Mucosa of rectum (tissue), 2 donors: ENCODE measurements around the gene NTRK2.

Source experiments
- H3K27ac ChIP-seq, 2 donors: one replicate each; pipeline ENCODE4 v1.7.0; 2013; ENCODE audit warnings: inconsistent platforms in 2 of 2, low read depth in 2 of 2, low read length in 2 of 2
- H3K27me3 ChIP-seq, 2 donors: one replicate each; pipeline ENCODE4 v1.7.0; 2013; ENCODE audit warnings: low read length in 2 of 2; ENCODE audit not compliant: control insufficient read depth in 2 of 2, insufficient read depth in 2 of 2
- H3K36me3 ChIP-seq, 2 donors: one replicate each; pipeline ENCODE4 v1.7.0; 2013; ENCODE audit warnings: low read length in 2 of 2; ENCODE audit not compliant: control insufficient read depth in 2 of 2, insufficient read depth in 2 of 2
- H3K4me1 ChIP-seq, 2 donors: one replicate each; pipeline ENCODE4 v1.7.0; 2013; ENCODE audit warnings: low read length in 2 of 2, mild to moderate bottlenecking in 1 of 2; ENCODE audit not compliant: control insufficient read depth in 2 of 2, insufficient read depth in 2 of 2
- H3K4me3 ChIP-seq, 2 donors: one replicate each; pipeline ENCODE4 v1.7.0; 2013; ENCODE audit warnings: low read length in 2 of 2
- H3K9ac ChIP-seq, 2 donors: one replicate each; pipeline ENCODE4 v1.7.0; 2013; ENCODE audit warnings: low read length in 2 of 2, low read depth in 1 of 2, mild to moderate bottlenecking in 1 of 2
- H3K9me3 ChIP-seq, 2 donors: one replicate each; pipeline ENCODE4 v1.7.0; 2013; ENCODE audit warnings: low read length in 2 of 2; ENCODE audit not compliant: control insufficient read depth in 2 of 2
- donor health status: healthy.
- donor health status: Normal muscosa, but diverticular disease.

The NTRK2 gene

DNA sequence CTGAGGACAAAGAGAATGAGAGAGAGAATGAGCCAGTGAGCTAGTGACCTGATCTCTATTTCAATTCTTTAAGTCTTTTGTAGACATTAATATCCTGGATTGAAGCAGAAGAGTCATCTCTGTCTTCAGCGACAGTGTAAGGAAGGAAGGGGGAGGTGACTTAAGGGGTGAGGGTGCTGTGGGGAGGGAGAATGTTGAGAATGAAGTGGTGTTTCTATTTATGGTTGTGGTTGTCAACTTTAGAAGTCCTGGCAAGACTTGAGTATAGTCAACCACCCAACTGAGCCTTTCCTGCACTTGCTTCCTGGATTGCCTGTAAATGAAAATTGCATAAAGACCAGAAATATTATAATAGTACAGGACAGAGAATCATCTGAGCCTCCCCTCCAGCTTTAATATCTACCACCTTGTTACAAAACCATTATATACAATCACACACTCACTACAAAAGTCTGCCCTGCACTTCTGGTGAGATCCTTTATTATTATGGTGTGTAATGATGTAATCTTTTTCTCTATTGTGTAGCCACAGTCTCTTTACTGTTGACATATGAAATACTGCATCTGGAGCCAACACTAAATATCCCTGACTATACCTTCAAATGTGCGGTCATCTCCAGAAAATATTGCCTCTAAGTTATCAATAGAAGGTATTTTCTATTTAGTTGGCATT, 91.7 kb downstream of the NTRK2 start:
- no peaks in the 10 kb centered on the region for H3K4me1 ChIP-seq
- no peak overlapping the region for H3K4me3 ChIP-seq
- no peak overlapping the region for H3K27ac ChIP-seq
- no peaks in the 10 kb centered on the region for H3K27me3 ChIP-seq
- no peak overlapping the region for H3K9ac ChIP-seq
- no peaks in the 10 kb centered on the region for H3K36me3 ChIP-seq
- H3K9me3 ChIP-seq = no peaks in the 10 kb centered on the region

DNA sequence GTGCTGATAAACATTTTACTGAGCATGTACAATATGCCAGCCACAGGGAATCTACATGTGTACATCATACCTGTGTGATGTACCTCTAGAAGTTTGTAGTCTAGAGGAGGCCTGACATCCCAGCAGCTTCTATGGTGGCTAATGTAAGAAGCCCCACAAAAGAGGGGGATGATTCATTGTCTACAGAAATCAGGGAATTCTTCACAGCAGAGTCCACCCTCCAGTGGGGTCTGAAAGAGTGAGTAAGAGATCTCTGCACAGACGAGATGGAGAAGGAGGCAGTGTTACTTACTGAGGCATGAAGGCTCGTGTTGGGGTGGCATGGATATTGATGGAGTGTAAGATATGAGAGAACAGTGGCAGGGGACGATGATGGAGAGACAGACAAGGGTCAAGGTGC, 103.0 kb downstream of the NTRK2 start:
- H3K9me3 ChIP-seq = no peaks in the 10 kb centered on the region
- H3K27ac ChIP-seq = no peak overlapping the region
- H3K36me3 ChIP-seq = no peaks in the 10 kb centered on the region
- peaks cover 8 to 11% of the 10 kb centered on the region in 2 donors for H3K4me1 ChIP-seq
- no peak overlapping the region for H3K9ac ChIP-seq
- no peak overlapping the region for H3K4me3 ChIP-seq
- no peaks in the 10 kb centered on the region for H3K27me3 ChIP-seq

DNA sequence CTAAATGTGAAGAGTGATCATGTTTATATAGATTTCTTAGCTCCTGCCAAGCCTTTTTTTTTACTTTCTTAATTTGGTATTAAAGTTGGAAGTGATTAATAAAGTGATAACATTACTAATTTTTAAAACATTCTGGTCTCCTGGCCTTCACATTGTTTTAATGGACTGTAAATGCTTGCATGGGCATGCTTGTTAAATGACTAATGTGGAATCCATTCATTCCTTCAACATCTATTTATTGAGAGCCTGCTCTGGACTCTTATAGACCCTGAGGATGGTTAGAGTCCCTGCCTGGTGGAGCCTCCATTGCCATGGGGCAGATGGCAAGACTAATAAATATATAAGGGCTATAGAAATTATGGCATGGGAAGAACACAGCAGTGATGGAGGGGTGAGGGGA, 103.5 kb downstream of the NTRK2 start:
- no peaks in the 10 kb centered on the region for H3K36me3 ChIP-seq
- H3K4me1 ChIP-seq = peaks cover 8 to 11% of the 10 kb centered on the region in 2 donors
- no peaks in the 10 kb centered on the region for H3K27me3 ChIP-seq
- no peak overlapping the region for H3K4me3 ChIP-seq
- H3K9ac ChIP-seq = no peak overlapping the region
- H3K27ac ChIP-seq = no peak overlapping the region
- H3K9me3 ChIP-seq = no peaks in the 10 kb centered on the region

GRCh38 chr9:84775056-84775643, 105.6 kb downstream of the NTRK2 start:
- Histone ChIP-seq H3K9me3 (no peaks in the 10 kb centered on the region), H3K9ac (no peak overlapping the region), H3K36me3 (no peaks in the 10 kb centered on the region), H3K4me3 (no peak overlapping the region), H3K4me1 (peaks cover 5 to 11% of the 10 kb centered on the region in 2 donors), H3K27ac (no peak overlapping the region), H3K27me3 (no peaks in the 10 kb centered on the region)

GRCh38 chr9:84778570-84778969, 109.0 kb downstream of the NTRK2 start:
- no peaks in the 10 kb centered on the region for H3K9me3 ChIP-seq
- no peaks in the 10 kb centered on the region for H3K36me3 ChIP-seq
- H3K27me3 ChIP-seq = no peaks in the 10 kb centered on the region
- H3K4me1 ChIP-seq = peaks cover 2 to 11% of the 10 kb centered on the region in 2 donors
- no peak overlapping the region for H3K27ac ChIP-seq
- H3K9ac ChIP-seq = no peak overlapping the region
- no peak overlapping the region for H3K4me3 ChIP-seq

DNA sequence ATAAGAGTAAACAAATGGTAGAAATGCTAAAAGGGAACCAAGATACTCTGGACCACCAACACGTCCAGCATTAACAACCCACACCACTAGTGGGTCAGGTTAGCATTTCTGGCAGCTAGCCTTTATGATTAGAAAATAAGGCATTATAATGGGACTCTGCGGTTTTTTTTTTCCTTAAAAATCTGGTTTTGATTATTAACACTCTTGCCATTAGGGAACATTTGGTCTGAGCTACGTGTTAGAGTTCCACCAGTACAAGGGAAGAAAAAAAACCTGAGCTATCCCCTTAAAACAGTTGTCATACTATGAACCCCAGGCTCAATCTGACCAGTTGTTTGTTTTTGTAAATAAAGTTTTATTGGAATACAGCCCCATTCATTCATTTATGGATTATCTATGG, 110.4 kb downstream of the NTRK2 start:
- no peaks in the 10 kb centered on the region for H3K27me3 ChIP-seq
- no peaks in the 10 kb centered on the region for H3K36me3 ChIP-seq
- no peak overlapping the region for H3K4me3 ChIP-seq
- H3K4me1 ChIP-seq = peaks cover 2 to 8% of the 10 kb centered on the region in 2 donors
- no peak overlapping the region for H3K9ac ChIP-seq
- no peak overlapping the region for H3K27ac ChIP-seq
- H3K9me3 ChIP-seq = no peaks in the 10 kb centered on the region

DNA sequence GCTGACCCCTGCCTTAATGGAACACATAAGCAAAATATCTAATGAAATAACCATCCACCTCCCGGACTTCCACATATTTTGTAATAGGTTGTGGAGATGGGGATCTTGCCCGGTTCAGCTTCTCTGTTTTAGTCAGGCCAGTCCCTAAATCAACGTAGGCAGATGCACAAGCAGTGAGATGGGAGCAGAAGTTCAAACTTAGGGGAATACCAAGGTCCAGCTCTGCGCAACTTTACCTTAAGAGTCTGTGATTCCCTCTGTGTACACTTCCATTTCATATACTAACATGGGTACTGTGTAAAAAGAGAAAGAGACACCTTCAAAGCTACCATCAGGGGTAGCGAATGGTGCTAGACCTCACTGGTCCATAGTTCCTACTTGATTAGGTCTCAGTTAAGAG, 110.9 kb downstream of the NTRK2 start:
- no peaks in the 10 kb centered on the region for H3K36me3 ChIP-seq
- no peak overlapping the region for H3K9ac ChIP-seq
- H3K27me3 ChIP-seq = no peaks in the 10 kb centered on the region
- no peak overlapping the region for H3K4me3 ChIP-seq
- peaks cover 0 to 4% of the 10 kb centered on the region in 2 donors for H3K4me1 ChIP-seq
- no peak overlapping the region for H3K27ac ChIP-seq
- no peaks in the 10 kb centered on the region for H3K9me3 ChIP-seq

- H3K9me3 ChIP-seq = no peaks in the 10 kb centered on the region
- H3K4me1 ChIP-seq = no peaks in the 10 kb centered on the region
- H3K36me3 ChIP-seq = no peaks in the 10 kb centered on the region
- no peaks in the 10 kb centered on the region for H3K27me3 ChIP-seq
- no peak overlapping the region for H3K4me3 ChIP-seq
- no peak overlapping the region for H3K27ac ChIP-seq
- no peak overlapping the region for H3K9ac ChIP-seq
These were observed 111.9 kb downstream of the NTRK2 start for GRCh38 chr9:84781458-84781857.

DNA sequence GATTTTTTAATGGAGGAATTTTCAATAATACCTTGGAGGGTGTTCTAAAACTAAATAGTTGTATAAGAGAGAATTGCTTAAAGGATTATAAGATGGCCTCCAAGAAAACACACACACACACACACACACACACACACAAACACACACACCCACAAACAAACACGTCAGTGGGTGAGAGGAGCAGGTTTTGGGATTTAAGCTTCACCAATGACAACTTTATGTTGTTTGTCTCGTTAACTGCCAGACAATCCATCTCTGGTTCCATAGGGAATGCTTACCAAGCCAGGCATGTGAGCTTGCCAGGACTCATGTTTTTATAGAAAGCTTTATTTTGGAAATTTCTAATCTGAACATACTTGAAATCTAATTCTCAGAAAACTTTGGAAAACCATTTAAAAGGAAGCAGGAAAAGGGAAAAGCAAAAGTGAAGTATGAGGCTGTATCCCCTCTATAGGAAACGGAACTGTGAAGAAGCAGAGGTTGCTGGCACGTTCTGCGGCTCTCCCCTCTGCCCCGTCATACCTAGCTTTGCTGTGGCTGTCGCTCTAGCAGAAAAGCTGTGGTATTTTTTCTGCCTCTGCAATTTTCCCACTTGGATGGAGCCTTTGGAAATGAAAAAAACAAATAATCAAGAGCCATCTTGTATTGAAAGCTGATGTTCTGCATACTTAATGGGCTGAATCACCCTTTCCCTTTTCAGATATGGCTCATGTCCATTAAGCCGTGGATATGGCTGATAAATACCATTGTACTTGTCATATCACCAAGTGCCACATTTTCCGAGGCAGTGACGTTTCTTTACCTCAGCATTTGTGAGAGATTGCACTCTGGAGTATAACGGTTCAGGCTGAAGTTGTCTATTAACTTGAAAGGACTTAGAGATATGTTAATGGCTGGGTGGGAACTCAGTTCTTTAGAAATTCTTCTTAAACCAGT, 112.7 kb downstream of the NTRK2 start:
- no peak overlapping the region for H3K9ac ChIP-seq
- H3K27ac ChIP-seq = no peak overlapping the region
- H3K36me3 ChIP-seq = no peaks in the 10 kb centered on the region
- H3K27me3 ChIP-seq = no peaks in the 10 kb centered on the region
- H3K9me3 ChIP-seq = no peaks in the 10 kb centered on the region
- H3K4me1 ChIP-seq = no peaks in the 10 kb centered on the region
- H3K4me3 ChIP-seq = no peak overlapping the region
